Mucosa of stomach (tissue), 1 donor: ENCODE measurements around the gene PPP1R14B.

Experiments
- H3K27me3 ChIP-seq: one replicate; pipeline ENCODE4 v1.7.0; 2013; ENCODE audit warnings: mild to moderate bottlenecking, low read length; ENCODE audit not compliant: control insufficient read depth, insufficient read depth
- H3K36me3 ChIP-seq: one replicate; pipeline ENCODE4 v1.7.0; 2013; ENCODE audit warnings: low read length; ENCODE audit not compliant: control insufficient read depth, insufficient read depth
- H3K4me1 ChIP-seq: one replicate; pipeline ENCODE4 v1.7.0; 2013; ENCODE audit warnings: mild to moderate bottlenecking, low read length; ENCODE audit not compliant: control insufficient read depth, insufficient read depth
- H3K4me3 ChIP-seq: one replicate; pipeline ENCODE4 v1.7.0; 2013; ENCODE audit warnings: low read length
- H3K9ac ChIP-seq: one replicate; pipeline ENCODE4 v1.7.0; 2013; ENCODE audit warnings: mild to moderate bottlenecking, low read length, moderate library complexity
- H3K9me3 ChIP-seq: one replicate; pipeline ENCODE4 v1.7.0; 2013; ENCODE audit warnings: mild to moderate bottlenecking, low read length, moderate library complexity; ENCODE audit not compliant: control insufficient read depth
- donor health status: Pancreatic carcinoma.

PPP1R14B gene

DNA sequence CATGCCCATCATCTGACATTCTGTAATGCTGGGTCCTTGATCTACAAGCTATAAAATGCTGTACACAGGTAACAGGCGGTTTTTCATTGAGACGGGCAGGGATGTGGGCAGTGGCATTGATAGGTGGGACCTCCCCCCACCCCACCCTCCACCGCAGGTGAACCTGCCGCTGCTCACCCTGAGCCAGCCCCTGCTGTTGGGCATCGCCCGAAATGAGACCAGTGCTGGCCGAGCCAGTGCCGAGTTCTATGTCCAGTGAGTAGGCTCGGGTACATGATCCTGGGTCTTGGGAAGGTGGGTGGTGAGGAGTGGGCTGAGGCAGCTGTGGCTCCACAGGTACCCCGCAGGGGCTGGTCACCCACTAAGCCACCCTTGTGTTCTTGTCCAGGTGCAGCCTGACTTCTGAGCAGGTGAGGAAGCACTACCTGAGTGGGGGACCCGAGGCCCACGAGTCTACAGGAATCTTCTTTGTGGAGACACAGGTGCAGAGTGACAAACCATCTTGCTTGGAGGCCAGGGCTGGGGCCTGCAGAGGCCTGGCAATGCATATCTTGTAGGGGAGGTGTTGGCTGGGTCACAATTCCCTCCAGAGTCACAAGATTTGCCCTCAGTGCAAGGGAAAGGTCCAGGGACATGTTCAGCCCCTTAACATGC, 17.5 kb downstream of the PPP1R14B start:
- Histone ChIP-seq H3K4me3 (no peak overlapping the region), H3K4me1 (peaks cover 61% of the 10 kb centered on the region), H3K9ac (peak overlapping the region; percentile 86)

DNA sequence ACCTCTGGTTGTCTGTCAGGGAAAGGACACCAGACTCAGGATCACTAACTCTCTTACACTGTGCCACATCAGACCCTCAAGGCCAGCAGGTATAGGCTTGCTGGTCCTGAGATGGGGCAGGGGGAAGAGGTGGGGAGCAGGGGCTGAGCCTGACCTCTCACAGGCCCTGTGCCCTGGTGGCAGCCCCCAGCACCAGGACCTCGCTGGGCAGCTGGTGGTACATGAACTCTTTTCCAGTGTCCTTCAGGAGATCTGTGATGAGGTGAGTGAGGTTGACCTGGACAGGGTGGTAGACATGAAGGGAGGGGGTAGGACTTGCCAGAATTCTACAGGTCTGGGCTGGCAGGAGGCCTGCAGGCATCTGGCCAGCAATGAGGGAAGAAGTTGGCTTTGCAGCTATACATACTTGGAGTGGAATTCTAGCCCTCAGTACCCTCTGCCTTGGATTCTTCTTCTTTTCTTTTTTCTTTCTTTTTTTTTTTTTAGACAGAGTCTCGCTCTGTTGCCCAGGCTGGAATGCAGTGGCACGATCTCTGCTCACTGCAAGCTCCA, 19.3 kb downstream of the PPP1R14B start:
- H3K27me3 ChIP-seq, result no peaks in the 10 kb centered on the region
- no peaks in the 10 kb centered on the region for H3K36me3 ChIP-seq
- H3K9me3 ChIP-seq, result no peaks in the 10 kb centered on the region
- H3K4me1 ChIP-seq, result peaks cover 66% of the 10 kb centered on the region
- H3K9ac ChIP-seq, result peak overlapping the region; percentile 96
- H3K4me3 ChIP-seq, result peak overlapping the region; percentile 92

More for the DNA sequence above, 17.5 kb downstream of the PPP1R14B start:
- H3K36me3 ChIP-seq, result no peaks in the 10 kb centered on the region
- H3K9me3 ChIP-seq, result no peaks in the 10 kb centered on the region
- no peaks in the 10 kb centered on the region for H3K27me3 ChIP-seq

DNA sequence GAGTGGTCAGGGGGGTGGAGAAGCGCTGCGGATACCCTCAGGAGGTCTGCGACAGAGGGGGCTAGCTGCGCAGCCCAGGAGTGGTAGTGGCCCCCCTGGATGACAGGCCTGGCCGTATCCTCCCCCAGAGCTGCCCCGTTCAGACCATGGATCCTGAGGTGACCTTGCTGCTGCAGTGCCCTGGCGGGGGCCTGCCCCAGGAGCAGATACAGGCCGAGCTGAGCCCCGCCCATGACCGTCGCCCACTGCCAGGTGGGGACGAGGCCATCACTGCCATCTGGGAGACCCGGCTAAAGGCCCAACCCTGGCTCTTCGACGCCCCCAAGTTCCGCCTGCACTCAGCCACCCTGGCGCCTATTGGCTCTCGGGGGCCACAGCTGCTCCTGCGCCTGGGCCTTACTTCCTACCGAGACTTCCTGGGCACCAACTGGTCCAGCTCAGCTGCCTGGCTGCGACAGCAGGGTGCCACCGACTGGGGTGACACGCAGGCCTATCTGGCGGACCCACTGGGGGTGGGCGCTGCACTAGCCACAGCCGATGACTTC, 20.2 kb downstream of the PPP1R14B start:
- peak overlapping the region; percentile 96 for H3K9ac ChIP-seq
- no peaks in the 10 kb centered on the region for H3K27me3 ChIP-seq
- H3K9me3 ChIP-seq, result no peaks in the 10 kb centered on the region
- H3K4me3 ChIP-seq, result peak overlapping the region; percentile 92
- H3K36me3 ChIP-seq, result no peaks in the 10 kb centered on the region
- H3K4me1 ChIP-seq, result peaks cover 58% of the 10 kb centered on the region

DNA sequence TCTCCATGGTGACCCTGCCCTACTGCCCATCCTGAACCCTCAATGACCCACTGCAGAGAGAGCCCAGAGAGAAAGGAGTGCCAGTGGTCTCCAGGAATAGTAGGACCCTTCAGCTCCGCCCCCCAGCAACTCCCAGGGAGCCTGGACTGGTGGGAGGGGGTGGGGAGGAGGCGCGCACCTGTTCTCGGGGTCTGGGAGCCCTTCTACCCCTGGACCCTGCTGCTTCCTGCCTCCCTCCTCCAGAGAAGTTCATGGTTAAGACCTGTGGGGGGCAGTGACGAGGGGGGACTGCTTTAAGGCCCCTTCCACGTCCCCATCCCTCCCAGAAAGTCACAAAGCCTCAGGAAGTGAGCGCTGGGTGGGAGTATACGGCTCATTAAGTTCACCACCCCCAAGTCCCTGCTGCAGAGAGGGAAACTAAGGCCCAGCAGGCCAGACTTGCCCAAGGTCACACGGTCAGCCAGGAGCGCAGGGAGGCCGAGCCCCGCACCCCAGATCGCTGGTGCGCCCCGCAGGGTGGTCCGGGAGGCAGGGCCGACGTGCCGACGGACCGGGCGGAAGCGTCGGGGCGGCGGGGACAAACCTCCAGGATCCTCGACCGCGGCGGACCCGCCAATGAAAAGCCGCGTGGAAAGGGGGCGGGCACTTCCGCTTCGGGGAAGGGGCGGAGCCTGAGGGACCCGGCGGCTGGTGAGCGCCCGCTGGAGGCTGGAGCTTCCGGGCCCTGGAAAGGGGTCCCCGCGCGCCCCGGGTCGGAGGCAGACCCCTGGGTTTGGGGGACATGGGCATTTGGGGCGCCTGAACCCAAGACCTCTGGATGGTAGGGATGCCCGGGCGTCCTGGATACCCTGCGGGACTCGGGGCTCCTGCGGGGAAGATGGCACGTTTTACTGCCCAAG, 20.9 kb downstream of the PPP1R14B start, which contains the start of the genes NUDT22 and TRPT1:
TSS of gene NUDT22 (plus strand) at position 667 of the 899 bp plus-strand sequence. CDS start 379 bp downstream, outside the sequence.
TSS of gene TRPT1 (minus strand) at position 579 of the 899 bp plus-strand sequence. CDS start at position 253, 326 bp downstream.
- Histone ChIP-seq H3K9me3 (no peaks in the 10 kb centered on the region), H3K36me3 (no peaks in the 10 kb centered on the region), H3K27me3 (no peaks in the 10 kb centered on the region), H3K4me1 (peaks cover 56% of the 10 kb centered on the region), H3K9ac (peak within 1 kb of the TSS; percentile 96), H3K4me3 (peak within 1 kb of the TSS; percentile 92)

DNA sequence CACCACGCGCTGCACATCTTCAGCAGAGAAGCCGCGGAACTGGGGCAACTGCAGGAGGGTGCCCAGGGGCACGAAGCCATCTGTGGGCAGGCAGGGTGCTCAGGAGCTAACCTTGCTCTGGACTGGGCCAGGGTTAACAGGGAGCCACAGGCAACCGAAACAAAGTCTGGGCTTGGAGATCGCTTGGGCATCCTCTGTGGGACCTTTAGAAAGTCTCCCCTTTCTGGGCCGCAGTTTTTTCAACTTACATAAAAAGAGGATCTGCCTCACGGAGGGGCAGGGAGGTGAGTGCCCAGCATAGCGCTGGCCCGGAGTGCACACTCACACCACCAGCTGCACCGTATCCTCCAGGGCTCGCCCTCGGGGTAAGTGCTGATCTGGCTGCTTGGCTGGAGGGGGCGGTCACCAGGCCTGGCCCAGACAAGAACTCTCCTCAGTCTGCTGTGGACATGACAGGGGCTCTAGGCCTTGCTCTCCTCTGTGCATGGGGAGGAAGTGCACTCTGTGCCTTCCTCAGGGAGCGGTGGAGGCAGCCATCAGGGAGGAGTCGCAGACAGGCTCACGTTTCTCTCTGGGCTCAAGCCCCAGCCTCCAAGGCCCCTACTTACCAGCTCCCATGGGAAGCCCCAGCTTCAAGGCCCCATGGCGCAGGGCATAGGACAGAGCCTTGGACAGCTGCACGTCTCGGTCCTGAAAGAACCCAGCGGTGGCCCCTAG, 21.7 kb downstream of the PPP1R14B start:
- H3K4me3 ChIP-seq, result peak overlapping the region; percentile 92
- H3K36me3 ChIP-seq, result no peaks in the 10 kb centered on the region
- no peaks in the 10 kb centered on the region for H3K9me3 ChIP-seq

DNA sequence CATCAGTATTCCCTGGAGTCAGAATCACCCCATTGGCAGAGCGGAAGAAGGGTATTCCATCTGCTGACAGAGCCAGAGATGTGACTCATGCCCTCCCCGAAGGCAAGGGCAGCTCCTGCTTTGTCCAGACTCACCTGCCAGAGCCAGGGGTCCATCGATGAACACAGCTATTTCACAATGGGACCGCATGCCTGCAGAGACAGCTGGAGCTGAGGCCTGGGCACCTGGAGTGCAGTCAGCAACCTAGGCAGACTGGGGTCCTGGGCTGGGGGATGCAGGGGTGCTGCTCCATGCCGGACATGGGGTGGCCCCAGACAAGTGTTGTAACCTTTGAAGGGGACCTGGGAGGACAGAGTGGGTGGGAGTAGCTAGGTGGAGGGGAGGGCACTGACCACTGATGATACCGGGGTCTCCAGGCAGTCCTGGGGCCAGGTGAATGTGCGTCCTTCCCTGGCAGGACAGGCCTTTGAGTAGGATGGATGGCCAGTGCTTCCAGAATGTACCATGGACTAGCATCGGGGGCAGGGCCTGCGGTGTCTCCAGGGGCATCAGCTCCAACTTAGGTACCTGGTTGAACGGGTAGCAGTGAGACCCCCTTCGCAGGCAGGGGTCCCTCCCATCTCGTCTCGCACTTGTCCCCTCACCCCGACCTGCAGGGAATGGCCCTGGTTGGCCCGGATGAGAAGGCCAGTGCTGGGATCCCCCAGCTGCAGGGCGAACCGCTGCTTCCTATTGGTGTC, 22.4 kb downstream of the PPP1R14B start:
- Histone ChIP-seq H3K4me3 (no peak overlapping the region), H3K27me3 (no peaks in the 10 kb centered on the region), H3K4me1 (peaks cover 51% of the 10 kb centered on the region), H3K9ac (no peak overlapping the region), H3K9me3 (no peaks in the 10 kb centered on the region), H3K36me3 (no peaks in the 10 kb centered on the region)

More for the DNA sequence above, 21.7 kb downstream of the PPP1R14B start:
- H3K27me3 ChIP-seq, result no peaks in the 10 kb centered on the region
- peaks cover 56% of the 10 kb centered on the region for H3K4me1 ChIP-seq
- H3K9ac ChIP-seq, result peak overlapping the region; percentile 96

DNA sequence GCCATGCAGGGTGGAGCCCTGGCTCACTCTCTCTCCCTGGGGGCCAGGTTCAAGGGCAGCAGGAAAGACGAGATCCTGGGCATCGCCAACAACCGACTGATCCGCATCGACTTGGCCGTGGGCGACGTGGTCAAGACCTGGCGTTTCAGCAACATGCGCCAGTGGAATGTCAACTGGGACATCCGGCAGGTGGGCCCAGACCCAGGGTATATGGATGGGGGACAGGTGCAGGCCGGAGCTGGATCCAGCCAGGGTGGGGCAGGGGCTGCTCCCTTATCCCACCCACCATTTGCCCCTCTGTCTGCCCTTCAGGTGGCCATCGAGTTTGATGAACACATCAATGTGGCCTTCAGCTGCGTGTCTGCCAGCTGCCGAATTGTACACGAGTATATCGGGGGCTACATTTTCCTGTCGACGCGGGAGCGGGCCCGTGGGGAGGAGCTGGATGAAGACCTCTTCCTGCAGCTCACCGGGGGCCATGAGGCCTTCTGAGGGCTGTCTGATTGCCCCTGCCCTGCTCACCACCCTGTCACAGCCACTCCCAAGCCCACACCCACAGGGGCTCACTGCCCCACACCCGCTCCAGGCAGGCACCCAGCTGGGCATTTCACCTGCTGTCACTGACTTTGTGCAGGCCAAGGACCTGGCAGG, 23.6 kb downstream of the PPP1R14B start:
- Histone ChIP-seq H3K9me3 (no peaks in the 10 kb centered on the region), H3K36me3 (no peaks in the 10 kb centered on the region), H3K27me3 (no peaks in the 10 kb centered on the region), H3K9ac (peak overlapping the region; percentile 34), H3K4me3 (no peak overlapping the region), H3K4me1 (peaks cover 57% of the 10 kb centered on the region)

DNA sequence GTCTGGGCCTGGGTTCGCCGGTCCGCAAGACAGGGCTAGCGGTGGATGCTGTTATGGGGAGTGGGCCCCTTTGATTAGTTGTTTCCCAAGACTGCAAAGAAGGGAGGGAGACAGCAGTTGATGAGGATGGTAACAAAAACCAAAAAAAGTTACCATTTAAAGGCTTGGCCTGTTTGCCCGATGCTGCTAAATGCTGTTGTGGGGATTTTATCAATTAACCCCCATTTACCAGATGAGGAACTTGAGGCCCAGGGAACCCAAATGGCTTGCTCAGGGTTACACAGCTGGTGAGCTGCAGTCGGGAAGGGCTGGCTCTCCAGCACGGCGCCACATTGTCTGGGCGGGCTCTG, 24.1 kb downstream of the PPP1R14B start:
- Histone ChIP-seq H3K4me3 (no peak overlapping the region), H3K4me1 (peaks cover 56% of the 10 kb centered on the region), H3K36me3 (no peaks in the 10 kb centered on the region), H3K27me3 (no peaks in the 10 kb centered on the region), H3K9ac (peak overlapping the region; percentile 34), H3K9me3 (no peaks in the 10 kb centered on the region)

DNA sequence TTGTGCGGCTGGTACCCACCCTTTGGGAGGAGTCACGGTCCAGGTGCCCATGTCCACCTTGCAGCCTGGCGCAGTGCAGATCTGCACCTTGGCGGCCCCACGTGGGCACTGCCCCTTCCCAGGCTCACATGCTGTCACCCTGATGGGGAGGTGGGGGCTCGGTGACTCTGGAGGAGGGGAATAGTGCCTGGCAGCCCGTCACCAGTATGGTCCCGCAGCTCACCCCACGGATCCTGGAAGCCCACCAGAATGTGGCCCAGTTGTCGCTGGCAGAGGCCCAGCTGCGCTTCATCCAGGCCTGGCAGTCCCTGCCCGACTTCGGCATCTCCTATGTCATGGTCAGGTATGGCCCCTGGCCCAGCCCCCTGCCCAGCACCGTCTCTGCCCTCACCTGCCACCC, 25.9 kb downstream of the PPP1R14B start:
- no peak overlapping the region for H3K4me3 ChIP-seq
- H3K9me3 ChIP-seq, result no peaks in the 10 kb centered on the region
- no peaks in the 10 kb centered on the region for H3K27me3 ChIP-seq
- H3K36me3 ChIP-seq, result no peaks in the 10 kb centered on the region
- no peak overlapping the region for H3K9ac ChIP-seq
- H3K4me1 ChIP-seq, result peaks cover 43% of the 10 kb centered on the region

DNA sequence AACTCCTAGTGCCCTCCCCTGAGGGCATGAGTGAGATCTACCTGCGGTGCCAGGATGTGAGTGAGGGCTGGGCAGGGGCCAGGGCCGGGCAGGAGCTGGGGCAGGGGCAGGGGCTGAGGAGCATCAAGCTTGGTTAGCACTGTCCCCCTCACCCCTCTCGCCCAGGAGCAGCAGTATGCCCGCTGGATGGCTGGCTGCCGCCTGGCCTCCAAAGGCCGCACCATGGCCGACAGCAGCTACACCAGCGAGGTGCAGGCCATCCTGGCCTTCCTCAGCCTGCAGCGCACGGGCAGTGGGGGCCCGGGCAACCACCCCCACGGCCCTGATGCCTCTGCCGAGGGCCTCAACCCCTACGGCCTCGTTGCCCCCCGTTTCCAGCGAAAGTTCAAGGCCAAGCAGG, 26.5 kb downstream of the PPP1R14B start:
- Histone ChIP-seq H3K36me3 (no peaks in the 10 kb centered on the region), H3K9me3 (no peaks in the 10 kb centered on the region), H3K27me3 (no peaks in the 10 kb centered on the region), H3K4me3 (no peak overlapping the region), H3K9ac (no peak overlapping the region), H3K4me1 (peaks cover 40% of the 10 kb centered on the region)
